WERI-Rb-1 (cell line): ENCODE data around the gene ATP8B4.

Source experiments
- DNase-seq: peaks from one replicate; pipeline ENCODE4 v3.0.0-alpha.2; 2020
- H3K27ac ChIP-seq: fragments of 250-450 bp; sonication (Bioruptor Pico); 2 replicates; pipeline ENCODE4 v1.5.1; 2020; ENCODE audit warnings: mild to moderate bottlenecking, moderate library complexity
- H3K27me3 ChIP-seq: fragments of 250-450 bp; sonication (Bioruptor Pico); 2 replicates; pipeline ENCODE4 v1.5.1; 2021; ENCODE audit warnings: mild to moderate bottlenecking, low read depth, moderate library complexity; ENCODE audit not compliant: insufficient read depth, severe bottlenecking
- H3K36me3 ChIP-seq: fragments of 250-450 bp; sonication (Bioruptor Pico); 2 replicates; pipeline ENCODE4 v1.5.1; 2020; ENCODE audit warnings: mild to moderate bottlenecking, moderate library complexity
- H3K4me3 ChIP-seq: 2 replicates; pipeline ENCODE4 v1.5.1; 2011; ENCODE audit warnings: low read depth, mild to moderate bottlenecking, control low read depth, low read length
- H3K9me3 ChIP-seq: fragments of 250-450 bp; sonication (Bioruptor Pico); 2 replicates; pipeline ENCODE4 v1.5.1; 2021; ENCODE audit warnings: mild to moderate bottlenecking, moderate library complexity; ENCODE audit not compliant: severe bottlenecking
- TF ChIP-seq, protein P1 (sequence below): IDR thresholded peaks from 2 replicates; pipeline ENCODE4 v1.5.1; 2011; ENCODE audit warnings: low read depth, mild to moderate bottlenecking, control low read depth, inconsistent platforms, low read length

The ATP8B4 gene

DNA sequence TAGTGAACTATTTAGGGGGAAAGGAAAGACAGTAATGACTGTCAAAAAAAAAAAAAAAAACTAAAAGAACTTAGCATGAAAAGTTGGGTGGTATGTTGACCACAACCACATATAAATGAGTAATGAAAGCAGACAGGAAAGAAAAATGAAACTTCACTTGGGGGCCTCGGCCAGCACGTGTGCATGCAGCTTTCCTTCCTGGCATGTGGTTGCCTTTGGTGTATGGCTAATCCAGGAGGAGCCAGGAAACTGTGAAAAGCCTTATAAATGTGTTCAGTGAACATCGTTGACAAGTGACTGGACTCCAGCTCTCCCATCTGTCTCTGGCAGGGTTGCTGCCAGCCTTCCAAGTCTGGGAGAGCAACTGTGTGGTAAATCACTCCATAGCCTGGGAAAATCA is 303.1 kb downstream of the ATP8B4 start:
- H3K36me3 ChIP-seq, result no peaks in the 10 kb centered on the region
- H3K27ac ChIP-seq, result no peak overlapping the region
- H3K27me3 ChIP-seq, result no peaks in the 10 kb centered on the region
- no peaks in the 10 kb centered on the region for H3K9me3 ChIP-seq
- DNase-seq, result peak; percentile 43
- TF ChIP-seq, protein P1, sequence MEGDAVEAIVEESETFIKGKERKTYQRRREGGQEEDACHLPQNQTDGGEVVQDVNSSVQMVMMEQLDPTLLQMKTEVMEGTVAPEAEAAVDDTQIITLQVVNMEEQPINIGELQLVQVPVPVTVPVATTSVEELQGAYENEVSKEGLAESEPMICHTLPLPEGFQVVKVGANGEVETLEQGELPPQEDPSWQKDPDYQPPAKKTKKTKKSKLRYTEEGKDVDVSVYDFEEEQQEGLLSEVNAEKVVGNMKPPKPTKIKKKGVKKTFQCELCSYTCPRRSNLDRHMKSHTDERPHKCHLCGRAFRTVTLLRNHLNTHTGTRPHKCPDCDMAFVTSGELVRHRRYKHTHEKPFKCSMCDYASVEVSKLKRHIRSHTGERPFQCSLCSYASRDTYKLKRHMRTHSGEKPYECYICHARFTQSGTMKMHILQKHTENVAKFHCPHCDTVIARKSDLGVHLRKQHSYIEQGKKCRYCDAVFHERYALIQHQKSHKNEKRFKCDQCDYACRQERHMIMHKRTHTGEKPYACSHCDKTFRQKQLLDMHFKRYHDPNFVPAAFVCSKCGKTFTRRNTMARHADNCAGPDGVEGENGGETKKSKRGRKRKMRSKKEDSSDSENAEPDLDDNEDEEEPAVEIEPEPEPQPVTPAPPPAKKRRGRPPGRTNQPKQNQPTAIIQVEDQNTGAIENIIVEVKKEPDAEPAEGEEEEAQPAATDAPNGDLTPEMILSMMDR, result no peak
- no peak overlapping the region for H3K4me3 ChIP-seq

DNA sequence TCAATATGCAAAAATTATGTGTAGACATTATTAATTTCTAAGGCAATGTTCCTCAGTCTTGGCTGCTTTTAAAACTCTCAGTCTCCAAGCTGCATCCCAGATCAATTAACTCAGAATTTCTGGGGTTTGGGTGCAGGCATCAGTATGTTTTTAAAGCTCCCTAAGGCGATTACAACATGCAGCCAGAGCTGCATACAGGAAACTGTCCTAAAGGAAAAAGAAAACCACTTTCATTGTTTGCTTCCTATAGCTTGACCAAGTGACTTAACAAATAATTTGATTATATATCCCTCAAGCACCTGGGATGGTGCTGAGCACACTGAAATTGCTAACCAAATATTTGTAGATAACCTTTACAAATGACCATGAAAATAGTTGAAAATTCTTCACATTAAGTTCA is 303.5 kb downstream of the ATP8B4 start:
- Histone ChIP-seq H3K4me3 (no peak overlapping the region), H3K36me3 (no peaks in the 10 kb centered on the region)
- DNase-seq, result no peak

DNA sequence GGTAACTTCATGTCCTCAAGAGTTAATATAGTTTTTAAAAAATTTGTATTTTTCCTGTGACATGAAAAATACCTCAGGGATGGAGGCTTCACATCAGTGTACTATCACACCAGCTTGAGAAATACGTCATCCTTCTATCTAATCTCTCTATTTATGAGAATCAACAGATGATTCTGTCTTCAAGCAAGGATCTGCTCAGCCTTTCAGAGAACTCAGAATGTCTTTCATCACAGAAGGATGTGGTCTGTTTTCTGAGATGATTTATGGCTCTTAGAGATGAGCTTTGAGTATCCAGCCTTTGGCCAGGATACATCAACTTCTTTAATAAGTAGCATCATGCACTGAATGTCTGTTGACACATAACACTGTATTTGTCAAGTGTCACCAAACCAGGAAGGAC is 304.3 kb downstream of the ATP8B4 start:
- Histone ChIP-seq H3K9me3 (no peaks in the 10 kb centered on the region), H3K36me3 (no peaks in the 10 kb centered on the region), H3K4me3 (no peak overlapping the region), H3K27ac (no peak overlapping the region), H3K27me3 (no peaks in the 10 kb centered on the region)
- no peak for DNase-seq
- TF ChIP-seq, protein P1, result no peak

More for the DNA sequence above, 303.5 kb downstream of the ATP8B4 start:
- no peaks in the 10 kb centered on the region for H3K9me3 ChIP-seq
- H3K27me3 ChIP-seq, result no peaks in the 10 kb centered on the region
- TF ChIP-seq, protein P1, result no peak
- H3K27ac ChIP-seq, result no peak overlapping the region

GRCh38 chr15:49813625-49814024 is 305.4 kb downstream of the ATP8B4 start:
- H3K36me3 ChIP-seq, result no peaks in the 10 kb centered on the region
- no peak overlapping the region for H3K4me3 ChIP-seq
- H3K27ac ChIP-seq, result no peak overlapping the region
- no peaks in the 10 kb centered on the region for H3K27me3 ChIP-seq
- H3K9me3 ChIP-seq, result no peaks in the 10 kb centered on the region
- no peak for DNase-seq
- TF ChIP-seq, protein P1, result no peak

DNA sequence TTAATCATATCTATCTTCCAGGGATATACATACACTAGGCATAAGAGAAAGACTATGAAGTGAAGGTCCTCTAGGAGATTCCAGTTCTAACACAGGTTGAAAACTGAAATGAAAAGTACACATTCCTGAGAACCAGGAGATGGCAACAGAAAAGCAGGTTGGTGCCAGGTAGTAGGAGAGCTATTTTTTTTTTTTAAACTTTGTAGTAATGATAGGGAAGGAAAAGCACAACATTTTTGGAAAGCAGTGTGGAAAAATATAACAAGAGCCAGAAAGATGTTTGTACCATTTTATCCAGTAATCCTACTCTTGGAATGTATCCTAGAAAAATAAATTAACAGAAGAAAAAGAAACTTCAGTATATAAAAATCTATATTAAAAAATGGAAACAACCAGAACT is 308.3 kb downstream of the ATP8B4 start:
- TF ChIP-seq, protein P1, result no peak
- no peaks in the 10 kb centered on the region for H3K36me3 ChIP-seq
- H3K27ac ChIP-seq, result no peak overlapping the region
- H3K27me3 ChIP-seq, result no peaks in the 10 kb centered on the region
- no peak for DNase-seq
- H3K4me3 ChIP-seq, result no peak overlapping the region
- H3K9me3 ChIP-seq, result no peaks in the 10 kb centered on the region

GRCh38 chr15:49809894-49810609 is 309.0 kb downstream of the ATP8B4 start:
- H3K4me3 ChIP-seq, result no peak overlapping the region
- TF ChIP-seq, protein P1, result no peak
- no peak for DNase-seq
- no peaks in the 10 kb centered on the region for H3K9me3 ChIP-seq
- H3K36me3 ChIP-seq, result no peaks in the 10 kb centered on the region
- no peak overlapping the region for H3K27ac ChIP-seq
- no peaks in the 10 kb centered on the region for H3K27me3 ChIP-seq
